Hepatocyte (in vitro differentiated cells): ENCODE results near the gene CMTM5. TPM values are rescaled to one million over a fixed set of nuclear protein-coding genes. Genes with fewer than 3 reads are reported as not detected.

ENCODE experiments used
- DNase-seq: peaks from one replicate; pipeline ENCODE4 v3.0.0-alpha.2; 2016; ENCODE audit warnings: low spot score
- H2AFZ ChIP-seq: fragments of 200-600 bp; sonication (generic); 2 replicates; pipeline ENCODE4 v1.6.0; 2016; ENCODE audit warnings: antibody characterized with exemption, mild to moderate bottlenecking
- H3K27ac ChIP-seq: fragments of 200-600 bp; sonication (generic); 2 replicates; pipeline ENCODE4 v1.5.1; 2016; ENCODE audit warnings: mild to moderate bottlenecking
- H3K27me3 ChIP-seq: fragments of 200-600 bp; sonication (generic); 2 replicates; pipeline ENCODE4 v1.6.1; 2016
- H3K36me3 ChIP-seq: fragments of 200-600 bp; sonication (generic); replicated peaks from 2 replicates; pipeline ENCODE4 v1.5.1; 2016; ENCODE audit warnings: low read depth; ENCODE audit not compliant: insufficient read depth
- H3K4me1 ChIP-seq: fragments of 200-600 bp; sonication (generic); 2 replicates; pipeline ENCODE4 v1.5.1; 2016; ENCODE audit warnings: mild to moderate bottlenecking, moderate library complexity; ENCODE audit not compliant: insufficient read depth
- H3K4me2 ChIP-seq: fragments of 200-600 bp; sonication (generic); 2 replicates; pipeline ENCODE4 v1.6.0; 2016
- H3K4me3 ChIP-seq: fragments of 200-600 bp; sonication (generic); 2 replicates; pipeline ENCODE4 v1.5.1; 2016; ENCODE audit warnings: mild to moderate bottlenecking
- H3K79me2 ChIP-seq: fragments of 200-600 bp; sonication (generic); 2 replicates; pipeline ENCODE4 v1.6.0; 2017; ENCODE audit warnings: mild to moderate bottlenecking
- H3K9me2 ChIP-seq: fragments of 200-600 bp; sonication (generic); replicated peaks from 2 replicates; pipeline ENCODE4 v1.6.0; 2017; ENCODE audit warnings: mild to moderate bottlenecking; ENCODE audit not compliant: insufficient read depth
- H3K9me3 ChIP-seq: fragments of 200-600 bp; sonication (generic); 2 replicates; pipeline ENCODE4 v1.5.1; 2016; ENCODE audit warnings: low read depth, mild to moderate bottlenecking
- H4K20me1 ChIP-seq: fragments of 200-600 bp; sonication (generic); 2 replicates; pipeline ENCODE4 v1.6.0; 2016; ENCODE audit warnings: mild to moderate bottlenecking; ENCODE audit not compliant: insufficient read depth, poor library complexity, severe bottlenecking
- EZH2 ChIP-seq: fragments of 200-600 bp; sonication (generic); IDR thresholded peaks from 2 replicates; pipeline ENCODE4 v1.6.1; 2016; ENCODE audit warnings: antibody characterized with exemption, mild to moderate bottlenecking, borderline replicate concordance
- EZH2phosphoT487 ChIP-seq: fragments of 200-600 bp; sonication (generic); IDR thresholded peaks from one replicate; pipeline ENCODE4 v1.6.1; 2018; ENCODE audit warnings: antibody characterized with exemption, mild to moderate bottlenecking, low read depth, moderate library complexity; ENCODE audit not compliant: unreplicated experiment, severe bottlenecking
- WGBS: methylation state at CpG from one replicate; pipeline ENCODE4 v1.1.6; 2016; ENCODE audit warnings: low lambda C conversion rate; ENCODE audit errors: missing lambda C conversion rate; 5-methylcytosine and 5-hydroxymethylcytosine counted together
- polyA plus RNA-seq: library from polyadenylated mRNA; unstranded; fragments of >200 nt; fragmentation: Nextera tagmentation; extraction: Ambion mirVana; gene quantifications from 2 replicates; pipeline ENCODE4 v1.2.1, GENCODE V29; 2016
- total RNA-seq: library from RNA; depleted of rRNA; stranded (reverse); fragments of >200 nt; gene quantifications from 2 replicates; pipeline ENCODE4 v1.2.3, GENCODE V29; 2014
- TF ChIP-seq, protein P1 (sequence below): fragments of 200-600 bp; sonication (generic); IDR thresholded peaks from 2 replicates; pipeline ENCODE4 v1.5.1; 2016; ENCODE audit warnings: antibody characterized with exemption, mild to moderate bottlenecking; ENCODE audit not compliant: poor library complexity

The CMTM5 gene
- total and polyA plus RNA-seq, 2 experiments from 2014 or later: 0.28 TPM; not detected in 1

DNA sequence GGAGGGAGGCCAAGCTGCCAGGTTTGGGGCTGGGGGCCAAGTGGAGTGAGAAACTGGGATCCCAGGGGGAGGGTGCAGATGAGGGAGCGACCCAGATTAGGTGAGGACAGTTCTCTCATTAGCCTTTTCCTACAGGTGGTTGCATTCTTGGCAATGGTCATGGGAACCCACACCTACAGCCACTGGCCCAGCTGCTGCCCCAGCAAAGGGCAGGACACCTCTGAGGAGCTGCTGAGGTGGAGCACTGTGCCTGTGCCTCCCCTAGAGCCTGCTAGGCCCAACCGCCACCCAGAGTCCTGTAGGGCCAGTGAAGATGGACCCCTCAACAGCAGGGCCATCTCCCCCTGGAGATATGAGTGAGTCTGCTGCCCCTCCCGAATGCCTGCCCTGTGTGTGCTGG, 3.8 kb upstream of the CMTM5 start:
- Histone ChIP-seq H3K4me3 (no peak overlapping the region), H4K20me1 (no peaks in the 10 kb centered on the region), H3K27ac (no peak overlapping the region), H3K9me3 (no peaks in the 10 kb centered on the region), H2AFZ (no peak overlapping the region), H3K79me2 (no peaks in the 10 kb centered on the region), H3K9me2 (no peaks in the 10 kb centered on the region), H3K4me2 (no peak overlapping the region), H3K27me3 (no peaks in the 10 kb centered on the region), H3K36me3 (no peaks in the 10 kb centered on the region), H3K4me1 (no peaks in the 10 kb centered on the region)
- 87% methylated on average over 3 of the region's 3 CpGs for WGBS
- TF ChIP-seq EZH2phosphoT487 (no peak), EZH2 (no peak)
- TF ChIP-seq, protein P1, sequence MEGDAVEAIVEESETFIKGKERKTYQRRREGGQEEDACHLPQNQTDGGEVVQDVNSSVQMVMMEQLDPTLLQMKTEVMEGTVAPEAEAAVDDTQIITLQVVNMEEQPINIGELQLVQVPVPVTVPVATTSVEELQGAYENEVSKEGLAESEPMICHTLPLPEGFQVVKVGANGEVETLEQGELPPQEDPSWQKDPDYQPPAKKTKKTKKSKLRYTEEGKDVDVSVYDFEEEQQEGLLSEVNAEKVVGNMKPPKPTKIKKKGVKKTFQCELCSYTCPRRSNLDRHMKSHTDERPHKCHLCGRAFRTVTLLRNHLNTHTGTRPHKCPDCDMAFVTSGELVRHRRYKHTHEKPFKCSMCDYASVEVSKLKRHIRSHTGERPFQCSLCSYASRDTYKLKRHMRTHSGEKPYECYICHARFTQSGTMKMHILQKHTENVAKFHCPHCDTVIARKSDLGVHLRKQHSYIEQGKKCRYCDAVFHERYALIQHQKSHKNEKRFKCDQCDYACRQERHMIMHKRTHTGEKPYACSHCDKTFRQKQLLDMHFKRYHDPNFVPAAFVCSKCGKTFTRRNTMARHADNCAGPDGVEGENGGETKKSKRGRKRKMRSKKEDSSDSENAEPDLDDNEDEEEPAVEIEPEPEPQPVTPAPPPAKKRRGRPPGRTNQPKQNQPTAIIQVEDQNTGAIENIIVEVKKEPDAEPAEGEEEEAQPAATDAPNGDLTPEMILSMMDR: no peak
- DNase-seq: no peak

DNA sequence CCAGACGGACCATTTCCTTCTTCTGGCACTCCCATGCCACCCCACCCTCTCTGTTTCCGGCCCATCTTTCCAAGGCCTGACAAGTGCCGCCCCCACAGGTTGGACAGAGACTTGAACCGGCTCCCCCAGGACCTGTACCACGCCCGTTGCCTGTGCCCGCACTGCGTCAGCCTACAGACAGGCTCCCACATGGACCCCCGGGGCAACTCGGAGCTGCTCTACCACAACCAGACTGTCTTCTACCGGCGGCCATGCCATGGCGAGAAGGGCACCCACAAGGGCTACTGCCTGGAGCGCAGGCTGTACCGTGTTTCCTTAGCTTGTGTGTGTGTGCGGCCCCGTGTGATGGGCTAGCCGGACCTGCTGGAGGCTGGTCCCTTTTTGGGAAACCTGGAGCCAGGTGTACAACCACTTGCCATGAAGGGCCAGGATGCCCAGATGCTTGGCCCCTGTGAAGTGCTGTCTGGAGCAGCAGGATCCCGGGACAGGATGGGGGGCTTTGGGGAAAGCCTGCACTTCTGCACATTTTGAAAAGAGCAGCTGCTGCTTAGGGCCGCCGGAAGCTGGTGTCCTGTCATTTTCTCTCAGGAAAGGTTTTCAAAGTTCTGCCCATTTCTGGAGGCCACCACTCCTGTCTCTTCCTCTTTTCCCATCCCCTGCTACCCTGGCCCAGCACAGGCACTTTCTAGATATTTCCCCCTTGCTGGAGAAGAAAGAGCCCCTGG, 1.2 kb upstream of the CMTM5 start:
- Histone ChIP-seq H3K4me2 (no peak overlapping the region), H3K27me3 (no peaks in the 10 kb centered on the region), H3K9me2 (no peaks in the 10 kb centered on the region), H4K20me1 (no peaks in the 10 kb centered on the region), H3K36me3 (no peaks in the 10 kb centered on the region), H3K9me3 (no peaks in the 10 kb centered on the region), H3K4me1 (no peaks in the 10 kb centered on the region), H3K27ac (no peak overlapping the region), H3K79me2 (no peaks in the 10 kb centered on the region), H3K4me3 (no peak overlapping the region), H2AFZ (no peak overlapping the region)
- TF ChIP-seq, protein P1: no peak
- TF ChIP-seq EZH2phosphoT487 (no peak), EZH2 (no peak)
- no peak for DNase-seq
- WGBS: 94% methylated on average over 21 of the region's 21 CpGs

DNA sequence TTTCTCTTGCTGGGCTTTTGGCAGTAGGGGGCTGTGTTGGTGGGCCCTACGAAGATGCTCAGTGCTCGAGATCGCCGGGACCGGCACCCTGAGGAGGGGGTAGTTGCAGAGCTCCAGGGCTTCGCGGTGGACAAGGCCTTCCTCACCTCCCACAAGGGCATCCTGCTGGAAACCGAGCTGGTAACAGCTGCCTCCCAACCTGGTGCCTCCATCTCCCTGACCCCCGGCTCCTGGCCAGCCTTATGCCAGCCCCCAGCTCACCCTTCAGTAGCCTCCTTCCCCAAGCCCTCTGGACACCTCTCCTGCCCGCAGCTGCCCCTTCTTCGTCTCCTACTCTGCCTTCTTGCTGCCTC, 328 bp downstream of the CMTM5 start:
- H3K9me3 ChIP-seq: no peaks in the 10 kb centered on the region
- no peaks in the 10 kb centered on the region for H4K20me1 ChIP-seq
- H3K79me2 ChIP-seq: no peaks in the 10 kb centered on the region
- no peaks in the 10 kb centered on the region for H3K27me3 ChIP-seq
- DNase-seq: no peak
- no peaks in the 10 kb centered on the region for H3K9me2 ChIP-seq
- no peak overlapping the region for H3K4me3 ChIP-seq
- no peaks in the 10 kb centered on the region for H3K36me3 ChIP-seq
- H3K4me1 ChIP-seq: no peaks in the 10 kb centered on the region
- H3K4me2 ChIP-seq: no peak overlapping the region
- 87% methylated on average over 11 of the region's 11 CpGs for WGBS
- TF ChIP-seq EZH2phosphoT487 (no peak), EZH2 (no peak)
- TF ChIP-seq, protein P1: no peak
- no peak overlapping the region for H3K27ac ChIP-seq
- no peak overlapping the region for H2AFZ ChIP-seq
